HG02938 (cell line): ENCODE measurements around the gene GSTCD.
"Not testable (repeated sequence)": the region's sequence is repeated elsewhere in the genome, so short reads cannot be mapped to it uniquely, and the experiment has no call there.

Experiments used
- ATAC-seq: cut with Tn5 transposase; IDR thresholded peaks from one replicate; pipeline ENCODE4 v1.9.1; 2021; ENCODE audit warnings: mild to moderate bottlenecking, moderate library complexity; ENCODE audit not compliant: unreplicated experiment

GSTCD gene

DNA sequence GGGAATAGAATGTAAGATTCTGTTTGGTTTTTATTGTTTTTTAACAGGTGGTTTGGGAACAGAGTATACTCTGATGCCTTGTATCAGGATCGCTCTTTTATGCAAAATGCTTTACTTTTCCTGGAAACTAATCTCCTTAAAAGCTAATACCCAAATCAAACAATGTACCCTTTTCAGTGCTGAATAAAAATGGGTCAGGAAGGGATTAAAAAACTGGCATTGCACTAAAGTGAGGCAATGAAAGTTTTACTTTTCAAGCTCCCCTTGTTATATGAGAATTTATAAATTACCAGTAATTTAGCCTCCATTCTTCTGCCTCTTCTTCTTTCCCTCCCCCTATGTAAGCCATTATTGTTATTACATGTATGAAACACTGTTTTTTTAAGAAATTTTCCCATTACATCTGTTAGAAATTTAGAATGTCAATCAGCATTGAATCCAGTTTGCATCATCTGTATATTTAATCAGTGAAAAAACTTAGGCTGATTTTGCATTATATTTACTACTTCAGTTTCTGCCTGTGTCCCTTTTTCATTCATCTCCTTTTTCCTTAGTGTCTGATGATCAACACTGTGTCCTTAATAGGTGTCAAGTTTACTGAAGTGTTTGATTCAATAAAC lies 97.0 kb downstream of the GSTCD start:
- ATAC-seq, result no peak

DNA sequence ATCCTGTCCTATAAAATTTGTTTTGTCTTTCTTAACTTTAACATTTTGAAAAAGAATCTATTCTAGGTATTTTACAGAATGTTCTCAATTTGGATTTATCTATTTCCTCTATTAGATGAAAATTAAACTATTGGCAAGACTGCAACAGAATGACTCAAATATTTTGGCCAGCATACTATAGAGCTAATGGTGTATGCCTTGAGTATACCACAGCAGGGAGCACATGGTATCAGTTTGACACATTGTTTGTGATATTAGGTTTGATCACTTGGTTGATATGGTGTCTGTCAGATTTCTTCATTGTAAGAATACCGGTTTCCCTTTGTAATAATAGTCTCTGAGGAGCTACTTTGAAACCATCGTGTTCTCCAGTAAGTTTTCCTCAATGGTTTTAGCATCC lies 98.9 kb downstream of the GSTCD start:
- ATAC-seq, result no peak

DNA sequence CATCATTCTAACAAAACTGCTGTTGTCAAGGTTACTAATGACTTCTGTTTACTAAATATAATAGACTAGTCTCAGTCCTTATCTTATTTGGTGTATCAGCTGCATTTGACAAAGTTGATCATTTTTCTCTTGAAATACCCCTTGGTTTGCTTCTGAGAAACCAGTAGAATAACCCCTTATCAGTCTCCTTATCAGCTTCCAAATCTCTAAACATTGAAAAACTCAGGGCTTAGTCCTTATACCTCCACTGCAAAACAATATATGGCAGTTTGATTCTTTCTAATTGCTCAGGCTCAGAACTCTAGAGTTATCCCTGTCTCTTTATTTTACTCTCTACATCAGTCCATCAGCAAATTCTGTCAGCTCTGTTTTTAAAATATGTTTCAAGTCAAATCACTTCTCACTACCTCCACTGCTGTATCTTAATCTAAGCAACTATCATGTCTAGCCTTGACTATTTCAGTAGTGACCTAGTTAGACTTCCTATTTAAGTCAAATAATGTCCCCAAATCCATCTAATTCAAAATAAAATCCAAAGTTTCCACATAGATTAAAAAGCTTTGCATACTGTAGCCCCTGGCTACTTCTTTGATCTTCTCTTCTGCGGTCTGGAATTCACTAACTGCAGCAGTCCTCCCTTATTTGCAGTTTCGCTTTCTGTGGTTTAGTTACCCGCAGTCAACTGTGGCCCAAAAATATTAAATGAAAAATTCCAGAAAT lies 99.6 kb downstream of the GSTCD start:
- no peak for ATAC-seq

DNA sequence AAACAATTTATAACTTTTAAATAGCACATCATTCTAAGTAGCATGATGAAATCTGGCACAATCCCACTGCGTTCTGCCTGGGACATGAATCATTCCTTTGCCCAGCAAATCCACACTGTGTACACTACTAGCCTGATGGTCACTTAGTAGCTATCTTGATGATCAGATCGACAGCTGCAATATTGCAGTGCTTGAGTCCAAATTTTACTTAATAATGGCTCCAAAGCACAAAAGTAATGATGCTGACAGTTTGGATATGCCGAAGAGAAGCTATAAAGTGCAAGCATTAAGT lies 100.1 kb downstream of the GSTCD start:
- ATAC-seq, result no peak

DNA sequence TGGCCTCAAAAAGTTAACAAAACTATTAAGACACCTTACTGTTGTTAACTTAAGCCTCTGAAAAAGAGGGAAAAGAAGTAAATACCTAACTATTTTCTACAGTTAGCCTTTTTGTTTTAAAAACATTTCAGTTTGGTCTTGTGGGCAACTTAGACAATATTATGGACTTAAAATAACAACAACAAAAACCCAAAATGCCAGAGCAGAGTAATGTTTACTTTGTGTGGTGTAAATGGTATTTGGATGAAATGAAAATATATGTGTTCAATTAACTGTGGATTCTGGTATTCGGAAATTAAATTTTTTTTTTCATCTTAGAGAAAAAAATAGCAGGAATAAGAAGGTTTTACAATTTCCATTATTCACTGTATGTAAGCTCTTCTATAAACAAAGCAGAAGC lies 107.1 kb downstream of the GSTCD start:
- ATAC-seq, result no peak

DNA sequence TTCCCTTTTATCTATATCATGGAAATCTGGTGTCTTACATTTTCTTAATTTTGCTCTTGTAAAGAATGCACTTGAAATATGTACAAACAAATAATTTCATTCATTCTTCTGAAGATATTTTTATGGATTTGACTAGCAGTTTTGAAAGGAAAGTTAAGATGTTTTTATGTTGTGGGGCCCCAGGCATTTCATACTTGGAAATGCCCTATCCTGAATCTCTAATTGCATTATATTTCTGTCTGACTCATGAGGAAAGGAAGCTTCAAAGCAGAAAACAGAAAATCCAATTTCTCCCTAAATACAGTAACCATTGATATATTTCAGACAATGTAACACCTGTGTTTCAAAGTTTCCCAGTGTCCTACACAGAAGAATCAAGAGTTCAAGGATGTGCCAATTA lies 113.5 kb downstream of the GSTCD start:
- no peak for ATAC-seq

DNA sequence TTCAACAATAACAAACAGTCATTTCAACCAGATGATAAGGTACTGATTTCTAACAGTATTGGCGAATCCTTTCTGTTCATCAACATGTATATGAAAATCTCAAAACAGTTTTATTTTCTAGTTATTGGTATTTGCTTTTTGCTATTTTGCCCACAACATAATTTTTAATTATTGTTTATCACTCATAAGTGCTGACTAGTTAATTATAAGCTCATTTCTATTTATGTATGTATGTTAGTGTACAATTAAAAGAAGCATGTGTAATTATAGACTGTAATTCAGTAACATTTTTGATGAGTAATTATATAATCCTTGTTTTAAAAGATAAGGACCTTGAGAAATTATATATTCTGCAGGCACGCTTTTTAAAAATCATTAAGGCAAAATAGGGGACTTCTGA lies 119.5 kb downstream of the GSTCD start:
- ATAC-seq, result no peak

DNA sequence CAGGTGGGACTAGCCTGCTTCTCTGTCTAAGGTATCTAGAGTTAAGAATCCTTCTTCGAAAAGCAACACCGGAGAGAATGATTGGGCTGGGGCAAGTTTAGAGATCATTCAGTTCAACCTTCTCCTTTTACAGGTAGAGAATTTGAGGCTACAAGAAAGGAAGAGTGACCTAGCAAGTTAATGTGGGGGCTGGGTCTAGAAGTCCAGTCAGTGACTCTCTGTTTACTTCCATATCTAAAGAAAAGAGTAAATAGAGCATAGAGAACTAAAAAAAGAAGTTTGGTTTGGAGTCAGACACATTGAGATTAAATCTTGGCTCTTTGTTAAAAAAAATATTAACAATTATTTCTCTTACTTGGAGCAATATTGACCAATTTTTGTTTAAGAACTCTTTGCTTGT lies 122.6 kb downstream of the GSTCD start:
- ATAC-seq, result no peak

DNA sequence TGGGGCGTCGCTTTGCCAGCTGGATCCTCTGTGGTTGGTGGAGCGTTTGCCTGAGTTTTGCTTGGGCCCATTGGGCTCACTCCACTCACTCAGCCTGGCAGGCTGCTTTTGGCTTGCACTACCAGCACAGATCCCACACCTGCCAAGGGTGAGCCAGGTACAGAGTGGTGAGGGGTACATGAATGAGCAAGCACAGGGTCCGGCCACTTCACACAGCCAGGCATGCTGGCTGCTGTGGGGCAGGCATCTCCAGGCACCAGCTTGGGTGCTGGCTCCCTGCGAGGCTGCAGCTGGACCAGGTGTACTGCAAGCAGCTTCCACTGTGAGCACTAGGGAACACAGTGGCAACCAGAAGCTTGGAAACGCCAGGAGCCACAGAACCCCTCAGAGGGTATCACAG lies 126.6 kb downstream of the GSTCD start:
- no peak for ATAC-seq

DNA sequence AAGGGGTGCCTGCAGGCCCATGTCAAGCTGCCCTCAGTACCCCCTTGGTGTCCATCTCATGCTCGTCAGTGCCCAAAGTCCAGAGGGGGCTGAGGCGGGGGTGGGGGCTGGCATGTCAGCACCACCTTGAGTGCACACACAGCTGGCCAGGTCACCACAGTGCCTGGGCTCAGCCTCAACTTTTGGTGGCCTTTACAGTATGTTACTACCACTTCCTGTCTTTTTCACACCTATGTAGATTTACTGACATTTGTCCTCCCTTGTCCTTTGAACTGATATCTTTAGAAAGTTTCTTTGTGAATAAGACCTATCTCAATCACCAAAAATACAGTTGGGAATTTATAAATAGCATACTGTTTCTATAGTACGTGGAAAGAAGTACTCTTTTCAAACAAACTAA lies 128.0 kb downstream of the GSTCD start:
- ATAC-seq, result no peak

DNA sequence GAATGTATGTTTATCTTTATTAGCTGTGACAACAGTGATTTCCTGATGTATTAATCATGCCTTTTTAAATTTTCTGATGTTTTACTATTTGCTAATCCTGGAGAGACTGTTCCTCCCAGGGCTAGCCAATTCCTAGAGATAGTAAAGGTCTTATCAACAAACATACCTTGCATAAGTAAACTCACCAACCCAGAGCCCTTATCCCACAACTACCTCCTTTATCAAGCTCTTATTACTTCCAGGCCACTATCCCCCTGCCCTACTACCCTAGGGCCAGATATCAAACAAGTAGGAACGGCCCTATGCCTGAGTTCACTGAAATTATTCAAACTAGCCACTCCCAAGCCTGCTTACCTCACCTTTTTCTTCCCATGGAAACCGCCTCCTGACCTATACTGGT lies 128.5 kb downstream of the GSTCD start:
- ATAC-seq, result no peak

DNA sequence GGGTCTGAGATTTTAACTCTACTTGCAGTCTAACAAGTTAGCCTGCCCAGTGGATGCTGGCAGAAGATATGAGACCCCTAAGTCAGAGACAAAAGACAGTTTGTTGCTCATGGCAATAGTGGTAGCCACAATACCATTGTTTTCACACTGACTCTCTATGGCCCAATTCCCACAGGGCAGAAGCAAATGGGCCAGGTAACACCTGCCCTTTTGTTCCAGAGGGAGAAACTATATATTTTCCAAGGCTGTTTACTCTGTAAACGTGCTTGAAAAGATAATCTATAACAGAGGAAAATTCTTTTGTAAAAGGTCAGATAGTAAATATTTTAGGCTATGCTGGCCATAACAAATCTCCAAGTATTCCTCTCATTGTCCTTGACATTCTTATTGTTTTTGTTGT lies 129.5 kb downstream of the GSTCD start:
- ATAC-seq, result no peak

DNA sequence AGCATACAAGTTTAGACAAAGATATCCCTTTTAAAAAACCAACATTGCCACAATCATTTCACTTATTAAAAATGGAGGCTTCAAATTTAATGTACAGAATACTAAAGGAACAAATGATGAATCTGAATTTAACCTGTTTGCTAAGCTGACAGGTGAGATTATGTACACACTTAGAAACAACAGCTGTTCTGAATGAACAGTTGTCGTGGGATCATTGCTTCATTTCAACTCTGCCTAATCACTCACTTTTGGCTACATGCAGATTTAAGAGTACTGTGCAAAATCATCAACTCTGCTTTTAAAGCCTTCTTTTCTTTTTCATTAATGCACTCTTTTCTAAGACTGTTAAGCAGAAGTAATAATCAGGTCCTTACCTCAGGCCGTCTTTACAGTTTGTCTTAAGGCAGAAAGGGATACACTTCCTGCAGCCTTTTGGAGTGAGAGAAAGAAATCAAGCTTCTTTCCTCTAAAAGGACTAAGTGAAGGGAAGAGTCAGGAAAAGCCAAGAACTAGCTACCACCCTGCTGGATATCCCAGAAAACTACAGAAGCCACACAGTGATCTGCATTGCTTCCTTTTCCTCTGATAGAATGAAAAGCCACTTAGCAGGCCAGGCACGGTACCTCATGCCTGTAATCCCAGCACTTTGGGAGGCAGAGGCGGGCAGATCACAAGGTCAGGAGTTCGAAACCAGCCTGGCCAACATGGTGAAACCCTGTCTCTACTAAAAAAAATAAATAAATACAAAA lies 132.0 kb downstream of the GSTCD start:
- ATAC-seq, result no peak

DNA sequence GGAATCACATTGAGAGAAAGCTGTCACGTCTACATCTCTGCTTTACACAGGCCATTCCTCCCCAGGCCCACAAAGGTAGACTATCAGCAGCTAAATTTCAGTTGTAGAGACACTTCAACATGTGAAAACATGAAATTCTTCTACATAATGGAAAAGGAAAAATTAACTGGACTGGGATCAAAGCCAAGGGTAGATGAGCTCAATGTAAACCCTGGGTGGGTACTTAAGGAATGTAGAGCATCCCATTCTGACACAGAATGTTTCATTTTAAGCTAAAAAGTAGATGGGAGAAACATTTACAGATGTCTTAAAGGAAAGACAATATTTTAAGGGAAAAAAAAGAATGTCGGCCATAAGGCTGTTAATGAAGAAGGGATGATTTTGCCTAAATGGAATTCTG lies 135.4 kb downstream of the GSTCD start:
- ATAC-seq, result no peak

DNA sequence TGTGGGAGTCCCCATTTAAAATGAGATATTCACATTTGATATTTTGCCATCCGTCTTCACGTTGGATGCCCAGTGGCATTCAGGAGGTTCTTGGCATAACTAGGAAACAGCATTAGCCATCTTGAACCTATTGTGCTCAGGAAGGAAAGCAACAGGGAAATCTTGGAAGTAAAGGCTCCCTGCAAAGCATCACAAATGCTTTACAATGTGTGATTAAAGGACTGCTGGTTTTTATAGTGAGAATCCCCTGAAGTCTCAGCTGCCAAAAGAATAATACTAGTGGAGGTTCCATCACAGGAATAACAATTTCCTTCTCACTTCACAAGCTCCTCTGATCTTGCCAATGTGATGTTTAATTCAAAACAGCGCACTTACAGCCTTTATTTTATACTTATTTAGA lies 137.0 kb downstream of the GSTCD start:
- ATAC-seq, result no peak

DNA sequence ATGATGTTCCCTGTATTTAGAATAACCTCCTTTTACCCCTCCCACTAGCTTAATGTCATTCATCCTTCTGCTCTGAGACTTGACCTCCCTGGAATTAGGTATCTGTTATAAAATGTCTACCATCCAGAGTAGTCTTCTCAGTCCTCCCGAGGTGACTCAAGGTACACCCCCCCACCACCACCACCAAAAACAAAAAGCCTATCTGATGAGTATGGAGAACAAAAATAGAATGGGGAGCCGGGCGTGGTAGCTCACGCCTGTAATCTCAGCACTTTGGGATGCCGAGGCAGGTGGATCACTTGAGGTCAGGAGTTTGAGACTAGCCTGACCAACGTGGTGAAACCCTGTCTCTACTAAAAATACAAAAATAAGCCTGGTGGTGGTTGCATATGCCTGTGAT lies 139.8 kb downstream of the GSTCD start:
- not testable (repeated sequence) for ATAC-seq

DNA sequence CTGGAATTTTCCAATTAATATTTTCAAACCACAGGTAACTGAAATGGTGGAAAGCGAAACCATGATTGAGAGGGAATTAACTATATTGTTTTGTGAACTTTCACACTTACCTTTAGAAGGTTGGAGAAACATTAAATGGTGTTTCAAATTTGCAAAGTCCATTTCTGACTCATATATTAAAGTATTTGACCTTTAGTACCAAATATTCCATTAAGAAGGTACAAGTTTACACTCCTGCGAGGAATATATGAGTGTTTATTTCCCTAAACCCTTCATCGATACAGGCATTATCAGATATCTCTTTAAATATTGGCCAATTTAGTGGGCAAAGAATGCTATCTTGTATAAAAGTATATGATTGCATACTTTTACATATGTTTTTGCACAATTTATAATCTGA lies 142.6 kb downstream of the GSTCD start:
- no peak for ATAC-seq

DNA sequence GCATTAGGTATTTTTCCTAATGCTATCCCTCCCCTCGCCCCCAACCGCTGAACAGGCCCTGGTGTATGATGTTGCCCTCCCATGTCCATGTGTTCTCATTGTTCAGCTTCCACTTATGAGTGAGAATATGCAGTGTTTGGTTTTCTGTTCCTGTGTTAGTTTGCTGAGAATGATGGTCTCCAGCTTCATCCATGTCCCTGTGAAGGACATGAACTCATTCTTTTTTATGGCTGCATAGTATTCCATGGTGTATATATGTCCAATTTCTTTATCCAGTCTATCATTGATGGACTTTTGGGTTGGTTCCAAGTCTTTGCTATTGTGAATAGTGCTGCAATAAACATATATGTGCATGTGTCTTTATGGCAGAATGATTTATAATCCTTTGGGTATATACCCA lies 143.6 kb downstream of the GSTCD start:
- ATAC-seq, result not testable (repeated sequence)

DNA sequence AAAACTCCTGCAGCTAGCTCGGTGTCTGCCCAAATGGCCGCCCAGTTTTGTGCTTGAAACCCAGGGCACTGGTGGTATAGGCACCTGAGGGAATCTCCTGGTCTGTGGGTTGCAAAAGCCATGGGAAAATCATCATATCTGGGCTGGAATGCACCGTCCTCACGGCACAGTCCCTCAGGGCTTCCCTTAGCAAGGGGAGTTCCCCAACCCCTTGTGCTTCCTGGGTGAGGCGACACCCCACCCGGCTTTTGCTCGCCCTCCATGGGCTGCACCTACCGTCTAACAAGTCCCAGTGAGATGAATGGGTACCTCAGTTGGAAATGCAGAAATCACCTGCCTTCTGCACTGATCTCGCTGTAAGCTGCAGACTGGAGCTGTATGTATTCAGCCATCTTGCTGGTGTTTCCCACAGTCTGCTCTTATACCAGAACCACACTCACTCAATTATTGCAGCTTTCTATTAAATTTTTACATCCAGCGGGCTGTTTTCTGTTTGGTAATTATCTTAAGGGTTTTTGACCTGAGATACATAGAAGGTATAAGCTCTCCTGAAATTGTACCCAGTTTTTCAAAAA lies 150.0 kb downstream of the GSTCD start:
- no peak for ATAC-seq

DNA sequence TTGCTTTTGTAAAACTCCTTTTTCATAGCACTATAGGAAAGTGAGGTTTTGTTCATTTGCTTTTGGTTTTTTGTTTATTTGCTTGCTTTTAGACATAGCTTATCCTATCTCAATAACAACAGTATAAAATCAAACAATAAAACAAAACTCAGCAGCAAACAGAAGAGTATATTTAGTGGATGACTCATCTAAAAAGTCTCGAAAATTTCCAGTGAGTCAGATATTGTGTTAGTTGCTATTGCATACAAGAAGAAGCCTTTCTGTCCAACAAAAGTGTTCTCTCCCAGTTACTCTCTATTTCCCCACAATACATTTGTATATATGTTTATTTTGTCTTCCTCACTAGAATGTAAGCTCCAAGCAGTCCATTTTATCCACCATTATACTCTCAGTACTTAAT lies 150.6 kb downstream of the GSTCD start:
- no peak for ATAC-seq

DNA sequence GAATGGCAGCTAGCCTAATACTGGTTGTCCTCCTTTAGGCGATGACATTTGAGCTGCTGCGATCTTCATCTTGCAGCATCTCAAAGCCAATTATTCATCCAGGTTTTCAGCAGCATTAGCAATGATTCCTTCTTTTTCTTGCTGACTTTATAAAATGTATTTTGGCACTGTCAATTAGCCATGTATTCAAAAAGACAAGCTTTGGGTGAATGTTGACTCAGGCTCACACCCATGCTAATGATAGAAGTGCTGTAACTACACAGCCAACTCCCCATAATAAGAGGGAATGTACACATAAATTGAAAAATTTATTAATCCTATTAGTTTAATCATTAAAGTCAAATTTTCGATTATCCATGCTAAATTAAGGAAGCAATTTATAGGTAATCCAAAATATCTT lies 162.4 kb downstream of the GSTCD start:
- no peak for ATAC-seq

DNA sequence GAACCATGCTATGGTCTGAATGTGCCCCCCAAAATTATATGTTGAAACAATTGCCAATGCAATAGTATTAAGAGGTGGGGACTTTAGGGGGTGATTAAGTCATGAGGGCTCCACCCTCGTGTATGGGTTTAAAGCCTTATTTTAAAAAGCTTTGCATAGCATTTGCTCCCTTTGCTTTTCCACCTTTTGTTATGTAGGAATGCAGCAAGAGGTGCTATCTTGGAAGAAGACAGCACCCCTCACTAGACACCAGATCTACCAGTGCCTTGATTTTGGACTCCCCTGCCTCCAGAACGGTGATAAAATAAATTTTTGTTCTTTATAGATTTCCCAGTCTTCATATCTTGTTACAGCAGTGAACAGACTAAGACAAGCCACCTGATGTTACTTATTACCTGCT lies 163.4 kb downstream of the GSTCD start:
- ATAC-seq, result no peak
